Stimulated activated CD8-positive, alpha-beta memory T cell treated with anti-CD3 and anti-CD28 coated beads, Interleukin-4, amount 100 ng/mL, for 48 hours (primary cell): ENCODE measurements around the gene UGGT1.

Source experiments
- DNase-seq: peaks from one replicate; pipeline ENCODE4 v3.0.0-alpha.2; 2020

Gene UGGT1

DNA sequence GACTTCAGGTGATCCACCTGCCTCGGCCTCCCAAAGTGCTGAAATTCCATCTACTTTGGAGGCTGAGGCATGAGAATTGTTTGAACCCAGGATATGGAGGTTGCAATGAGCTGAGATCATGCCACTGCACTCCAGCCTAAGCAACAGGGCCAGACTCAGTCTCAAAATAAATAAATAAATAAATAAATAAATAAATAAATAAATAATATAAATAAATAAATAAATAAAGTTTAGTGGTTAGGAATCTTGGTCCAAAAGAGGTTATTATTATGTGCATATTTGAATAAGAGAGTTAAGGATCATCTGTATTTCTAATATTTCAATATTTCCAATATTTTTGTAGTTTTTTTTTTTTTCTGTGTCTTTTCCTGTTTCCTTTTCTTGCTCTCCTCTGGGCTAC lies 136.9 kb downstream of the UGGT1 start:
- DNase-seq: no peak

DNA sequence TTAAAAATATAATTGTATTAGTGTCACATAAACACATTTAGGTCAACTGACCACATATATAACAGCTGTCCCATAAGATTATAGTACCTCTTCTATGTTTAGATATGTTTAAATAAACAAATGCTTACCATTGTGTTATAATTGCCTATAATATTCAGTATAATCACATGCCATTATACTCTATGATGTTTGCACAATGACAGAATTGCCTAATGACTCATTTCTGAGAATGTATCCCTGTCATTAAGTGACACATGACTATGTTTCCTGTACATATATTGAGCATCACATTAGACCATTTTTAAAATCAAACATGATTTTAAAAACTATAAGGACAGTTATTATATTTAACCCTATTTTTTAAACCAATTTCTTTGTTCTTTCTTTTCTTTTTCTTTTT lies 137.9 kb downstream of the UGGT1 start:
- no peak for DNase-seq

DNA sequence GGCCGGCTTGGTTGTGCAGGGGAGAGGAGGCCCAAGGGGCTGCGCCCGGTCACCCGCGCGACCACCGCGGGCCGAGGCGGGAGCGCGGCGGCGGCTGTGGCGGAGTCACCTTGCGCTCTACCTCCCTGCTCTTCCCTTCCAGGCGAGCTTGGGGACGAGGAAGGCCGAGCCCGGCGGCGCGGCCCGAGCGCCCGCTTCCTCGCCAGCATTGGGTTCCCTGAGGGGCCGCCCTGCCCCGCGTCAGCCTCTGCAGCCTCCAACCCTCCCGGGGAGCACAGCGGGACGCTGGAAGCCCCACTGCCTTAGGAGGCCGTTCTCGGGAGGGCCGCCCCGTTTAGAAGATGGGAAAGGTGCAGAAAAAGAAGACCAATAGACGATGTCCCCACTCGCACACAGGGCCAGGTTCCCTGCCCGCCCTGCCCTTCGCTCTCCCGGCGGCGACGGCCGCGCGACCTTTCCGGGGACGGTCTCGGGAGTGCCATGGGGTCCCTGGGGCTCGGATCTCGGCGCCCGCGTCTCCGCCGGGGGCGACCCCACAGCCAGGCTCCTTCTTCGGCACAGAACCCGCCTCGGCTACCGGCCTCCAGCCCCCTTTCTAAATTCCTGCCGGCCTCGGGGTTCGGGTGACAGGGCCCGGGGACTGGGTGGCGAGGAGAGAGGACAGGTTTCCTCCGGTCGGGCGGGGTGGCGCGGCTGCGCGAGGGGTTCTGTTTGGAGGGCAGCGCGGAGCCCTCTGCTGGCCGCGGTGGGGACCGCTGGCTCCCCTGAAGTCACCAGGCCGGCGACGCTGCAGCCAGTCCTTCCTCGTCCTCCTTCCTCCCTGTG lies 142.2 kb downstream of the UGGT1 start:
- peak; percentile 91 for DNase-seq

DNA sequence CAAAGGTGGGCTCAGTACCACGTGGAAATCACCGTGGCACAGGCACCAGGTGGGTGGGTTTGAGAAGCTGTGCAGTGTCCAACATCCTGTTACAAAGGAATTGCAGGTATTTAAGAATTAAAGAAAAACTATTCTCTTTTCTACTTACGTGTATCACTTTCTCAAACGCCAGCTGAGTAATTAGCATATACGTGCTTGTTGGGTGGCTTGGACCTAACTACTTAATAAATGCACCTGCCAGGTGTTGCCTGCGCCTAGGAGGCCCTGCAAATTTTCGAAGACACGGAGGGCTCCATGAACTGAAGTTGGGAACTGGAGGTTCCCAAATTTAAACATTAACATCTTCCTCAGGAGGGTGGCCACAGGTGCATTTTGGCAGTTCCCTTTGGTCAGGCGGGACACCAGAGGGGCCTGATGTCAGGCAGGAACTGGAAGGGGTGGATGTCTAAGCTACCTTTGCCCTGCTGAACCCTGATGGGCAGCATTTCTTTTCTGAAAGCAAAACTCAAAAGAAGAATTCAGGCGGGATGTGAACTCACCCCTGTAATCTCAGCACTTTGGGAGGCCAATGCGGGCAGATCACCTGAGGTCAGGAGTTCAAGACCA lies 142.9 kb downstream of the UGGT1 start:
- no peak for DNase-seq

DNA sequence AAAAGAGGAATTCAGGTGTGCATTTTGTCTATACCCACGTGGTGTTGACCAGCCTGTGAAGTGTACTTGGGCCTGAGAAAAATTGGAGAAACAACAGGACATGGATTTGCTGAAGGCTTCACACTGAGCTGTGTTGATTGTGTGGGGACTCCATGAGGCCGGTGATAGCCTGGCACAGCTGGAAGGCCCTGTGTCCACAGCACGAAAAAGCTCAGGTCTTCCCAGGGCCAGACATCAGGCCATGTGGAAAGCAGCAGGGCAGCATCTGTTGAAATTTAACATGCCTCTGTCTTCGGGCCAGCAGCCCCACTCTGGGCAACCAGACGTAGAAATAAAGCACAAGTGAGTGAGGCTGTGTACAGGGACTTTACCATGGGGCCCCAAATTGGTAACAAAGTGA lies 143.6 kb downstream of the UGGT1 start:
- DNase-seq: no peak

DNA sequence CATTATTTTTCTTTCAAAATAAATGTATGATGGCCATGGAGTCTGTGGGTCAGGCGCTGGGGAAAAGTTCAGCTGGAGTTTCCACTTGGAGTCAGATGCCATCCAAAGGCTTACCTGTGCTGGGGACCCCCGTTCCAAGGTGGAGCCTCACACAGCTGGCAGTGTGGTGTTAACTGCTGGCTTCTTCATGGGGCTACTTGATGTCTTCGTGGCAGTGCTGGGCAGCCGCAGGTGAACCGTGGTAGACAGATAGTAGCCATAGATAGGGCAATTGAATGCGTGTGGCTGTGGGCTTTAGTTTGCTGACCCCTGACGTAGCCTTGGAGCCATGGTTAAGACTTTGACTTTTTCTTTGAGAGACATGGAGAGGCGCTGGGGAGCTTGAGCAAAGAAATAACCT lies 144.6 kb downstream of the UGGT1 start:
- DNase-seq: no peak

DNA sequence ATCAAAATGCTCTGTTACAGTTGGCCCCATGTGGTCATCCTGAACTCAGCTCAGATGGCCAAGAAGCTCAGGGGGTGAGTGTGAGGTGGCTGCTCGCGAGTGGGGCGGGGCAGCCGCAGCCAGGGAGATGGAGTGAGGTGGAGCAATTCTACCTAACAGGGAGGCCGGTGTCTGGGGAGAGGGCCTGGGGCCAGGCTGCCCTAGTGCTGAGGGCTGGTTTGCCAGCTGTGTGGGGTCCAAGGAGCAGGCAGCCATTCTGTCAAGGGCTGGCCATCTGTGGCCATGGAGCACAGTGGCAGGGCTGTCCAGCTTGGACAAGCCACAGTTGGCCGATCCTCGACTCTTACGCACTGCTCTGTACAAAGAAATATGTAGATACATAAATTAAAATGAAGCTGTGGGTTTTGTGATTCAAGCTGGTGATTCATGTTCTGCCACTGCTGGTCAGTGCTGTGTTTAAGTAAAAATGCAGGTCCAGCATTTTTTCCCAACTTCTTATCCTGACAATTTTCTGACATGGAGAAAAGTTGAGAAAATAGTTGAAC lies 145.6 kb downstream of the UGGT1 start:
- DNase-seq: no peak

DNA sequence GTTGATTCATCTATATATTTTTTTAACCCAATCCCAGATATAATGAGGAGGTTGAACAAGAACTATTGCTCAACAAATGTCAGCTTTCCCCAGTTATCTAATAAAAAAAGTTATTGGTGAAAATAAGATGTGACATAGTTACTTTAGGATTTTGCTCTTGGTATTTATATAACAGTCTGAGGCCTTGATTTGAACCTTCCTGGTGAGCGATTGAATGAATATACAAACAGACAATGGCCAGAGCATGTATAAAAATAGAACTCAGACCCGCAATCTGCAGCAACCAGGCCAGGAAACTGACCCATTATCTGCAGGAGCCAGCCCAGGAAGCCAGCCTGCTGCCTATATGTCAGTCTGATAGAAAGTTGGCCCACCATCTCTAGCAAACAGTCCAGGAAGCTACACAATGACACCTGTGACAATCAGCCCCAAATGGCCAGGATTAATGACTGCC lies 146.1 kb downstream of the UGGT1 start:
- DNase-seq: no peak

DNA sequence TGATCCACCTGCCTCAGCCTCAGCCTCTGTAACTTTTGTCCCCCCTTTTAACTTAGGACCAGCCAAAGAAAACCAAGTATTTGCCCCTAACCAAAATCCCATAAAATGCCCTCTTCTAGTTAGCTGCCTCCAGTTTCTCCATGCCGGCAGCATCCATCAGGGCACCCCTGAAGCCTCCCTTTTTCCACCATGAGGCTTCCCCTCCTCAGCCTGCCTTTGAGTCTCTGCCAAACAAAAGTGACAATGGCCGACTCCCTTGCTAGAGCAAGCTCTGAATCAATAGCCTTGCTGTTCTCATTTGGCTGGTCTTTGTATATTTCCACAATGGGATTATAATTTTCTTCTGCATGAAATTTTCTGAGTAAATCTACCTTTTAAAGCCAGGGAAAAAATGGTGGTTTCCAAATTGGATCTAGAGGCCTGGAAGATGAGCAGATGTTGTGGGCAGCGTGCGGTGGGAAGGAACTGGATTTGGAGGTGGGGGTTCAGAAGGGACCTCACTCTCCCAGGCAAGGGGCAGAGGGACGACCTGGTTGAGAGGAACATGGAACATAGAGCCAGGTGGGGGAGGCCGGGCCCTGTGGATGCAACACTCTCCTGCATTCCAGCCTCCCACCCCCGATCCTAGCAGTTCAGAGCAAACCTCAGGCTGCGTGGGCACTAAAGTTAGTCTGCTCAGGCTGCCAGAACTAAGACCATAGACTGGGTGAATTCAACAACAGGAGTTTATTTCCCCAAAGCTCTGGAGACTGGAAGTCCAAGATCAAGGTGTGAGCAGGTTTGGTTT lies 147.1 kb downstream of the UGGT1 start:
- DNase-seq: no peak

DNA sequence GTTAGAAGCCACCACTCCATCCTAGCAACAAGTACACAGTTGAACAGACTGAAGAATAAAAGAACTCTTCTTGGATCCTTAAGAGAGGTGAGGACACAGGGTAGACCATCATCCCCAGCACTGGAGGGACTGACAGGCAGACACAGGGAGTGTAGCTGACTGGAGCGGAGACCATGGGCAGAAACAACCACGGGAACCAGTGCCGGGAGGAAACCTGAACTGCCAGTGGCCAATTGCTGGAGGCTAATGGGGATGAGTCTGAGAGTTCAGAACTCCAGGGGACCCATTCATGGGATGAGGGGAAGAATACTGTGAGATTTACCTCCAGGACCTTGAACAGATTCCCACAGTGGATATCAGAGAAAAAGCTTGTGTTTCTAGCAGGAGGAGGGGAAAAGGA lies 150.9 kb downstream of the UGGT1 start:
- no peak for DNase-seq
